ENCODE measurements around the gene HRK.

HRK gene

GRCh38 chr12:116864371-116865160 is 16.7 kb downstream of the HRK start:
- DNase-seq = peak; percentile 87

GRCh38 chr12:116863275-116863767 is 17.9 kb downstream of the HRK start:
- peak; percentile 67 for DNase-seq

- DNase-seq = no peak
Observed at GRCh38 chr12:116862167-116862566, 19.1 kb downstream of the HRK start.

GRCh38 chr12:116861320-116861719 is 19.9 kb downstream of the HRK start:
- peak; percentile 83 for DNase-seq

- DNase-seq = no peak
Observed at GRCh38 chr12:116860263-116860662, 21.0 kb downstream of the HRK start.

GRCh38 chr12:116859079-116859478 is 22.2 kb downstream of the HRK start:
- no peak for DNase-seq

GRCh38 chr12:116856729-116857128 is 24.5 kb downstream of the HRK start:
- DNase-seq = no peak

GRCh38 chr12:116855744-116856470 is 25.3 kb downstream of the HRK start:
- no peak for DNase-seq

GRCh38 chr12:116853507-116853906 is 27.7 kb downstream of the HRK start:
- no peak for DNase-seq

- DNase-seq = no peak
Observed at GRCh38 chr12:116852303-116852702, 28.9 kb downstream of the HRK start.

- no peak for DNase-seq
Observed at GRCh38 chr12:116849216-116849615, 32.0 kb downstream of the HRK start.

GRCh38 chr12:116843085-116843484 is 38.2 kb downstream of the HRK start:
- no peak for DNase-seq

- DNase-seq = no peak
Observed at GRCh38 chr12:116839287-116839830, 41.9 kb downstream of the HRK start.

- DNase-seq = no peak
Observed at GRCh38 chr12:116838365-116838764, 42.9 kb downstream of the HRK start.

GRCh38 chr12:116837097-116837496 is 44.1 kb downstream of the HRK start:
- no peak for DNase-seq

GRCh38 chr12:116835484-116835883 is 45.8 kb downstream of the HRK start:
- no peak for DNase-seq

- DNase-seq = no peak
Observed at GRCh38 chr12:116833474-116833873, 47.8 kb downstream of the HRK start.

- DNase-seq = no peak
Observed at GRCh38 chr12:116832353-116832752, 48.9 kb downstream of the HRK start.

- DNase-seq = no peak
Observed at GRCh38 chr12:116827432-116827831, 53.8 kb downstream of the HRK start.

GRCh38 chr12:116821291-116821690 is 60.0 kb downstream of the HRK start:
- DNase-seq = no peak

GRCh38 chr12:116820064-116820656 is 61.1 kb downstream of the HRK start:
- no peak for DNase-seq

GRCh38 chr12:116818948-116819832 is 62.1 kb downstream of the HRK start:
- DNase-seq = peak; percentile 95

All from fibroblast of skin of abdomen (primary cell).